Type B pancreatic cell (in vitro differentiated cells): ENCODE results near the gene NUBPL. TPM values are rescaled to one million over a fixed set of nuclear protein-coding genes. Genes with fewer than 3 reads are reported as not detected.

Experiments used
- DNase-seq: peaks from one replicate; pipeline ENCODE4 v3.0.0; 2021; ENCODE audit warnings: mixed read lengths; ENCODE audit not compliant: unreplicated experiment; ENCODE audit errors: extremely low spot score
- H3K27ac Mint-ChIP-seq: 2 replicates; pipeline ENCODE4 v1.8.0; 2021; ENCODE audit warnings: mild to moderate bottlenecking, mixed read lengths
- H3K27me3 Mint-ChIP-seq: 2 replicates; pipeline ENCODE4 v1.8.0; 2021; ENCODE audit warnings: mixed read lengths
- H3K36me3 Mint-ChIP-seq: 2 replicates; pipeline ENCODE4 v1.8.0; 2021; ENCODE audit warnings: mixed read lengths
- H3K4me1 Mint-ChIP-seq: one replicate; pipeline ENCODE4 v1.8.0; 2021; ENCODE audit warnings: mixed read lengths; ENCODE audit not compliant: unreplicated experiment
- H3K4me3 Mint-ChIP-seq: 2 replicates; pipeline ENCODE4 v1.8.0; 2021; ENCODE audit warnings: mild to moderate bottlenecking, mixed read lengths
- H3K9me3 Mint-ChIP-seq: 2 replicates; pipeline ENCODE4 v1.8.0; 2021; ENCODE audit warnings: mixed read lengths
- CTCF ChIP-seq: fragments of 200-600 bp; sonication (generic); conservative IDR thresholded peaks from 2 replicates; pipeline ENCODE4 v1.5.0; 2021; ENCODE audit warnings: antibody characterized with exemption, mild to moderate bottlenecking
- total RNA-seq: library from RNA; stranded (reverse); gene quantifications from 2 replicates; pipeline ENCODE4 v1.2.1, GENCODE V29; 2021; ENCODE audit warnings: low replicate concordance

The NUBPL gene
- total RNA-seq, 1 donor from 2014 or later = 16.5 TPM

- Mint-ChIP-seq H3K4me3 (no peak overlapping the region), H3K9me3 (no peaks in the 10 kb centered on the region), H3K27me3 (no peaks in the 10 kb centered on the region), H3K27ac (no peak overlapping the region), H3K4me1 (no peaks in the 10 kb centered on the region), H3K36me3 (no peaks in the 10 kb centered on the region)
- no peak for DNase-seq
- TF ChIP-seq CTCF = no peak
Observed at GRCh38 chr14:31770271-31770670, 209.1 kb downstream of the NUBPL start.

- TF ChIP-seq CTCF = no peak
Observed at GRCh38 chr14:31774567-31774966, 213.4 kb downstream of the NUBPL start.

GRCh38 chr14:31777312-31777711, 216.1 kb downstream of the NUBPL start:
- H3K4me1 Mint-ChIP-seq = no peaks in the 10 kb centered on the region
- H3K9me3 Mint-ChIP-seq = no peaks in the 10 kb centered on the region
- TF ChIP-seq CTCF = no peak
- no peak overlapping the region for H3K4me3 Mint-ChIP-seq
- no peaks in the 10 kb centered on the region for H3K27me3 Mint-ChIP-seq
- H3K27ac Mint-ChIP-seq = no peak overlapping the region
- no peak for DNase-seq
- no peaks in the 10 kb centered on the region for H3K36me3 Mint-ChIP-seq

More at GRCh38 chr14:31774567-31774966, 213.4 kb downstream of the NUBPL start:
- no peaks in the 10 kb centered on the region for H3K27me3 Mint-ChIP-seq
- H3K4me3 Mint-ChIP-seq = no peak overlapping the region
- H3K27ac Mint-ChIP-seq = no peak overlapping the region
- H3K4me1 Mint-ChIP-seq = no peaks in the 10 kb centered on the region
- DNase-seq = no peak
- H3K36me3 Mint-ChIP-seq = no peaks in the 10 kb centered on the region
- no peaks in the 10 kb centered on the region for H3K9me3 Mint-ChIP-seq

GRCh38 chr14:31781578-31781977, 220.4 kb downstream of the NUBPL start:
- Mint-ChIP-seq H3K4me3 (no peak overlapping the region), H3K27ac (no peak overlapping the region), H3K27me3 (no peaks in the 10 kb centered on the region), H3K9me3 (no peaks in the 10 kb centered on the region), H3K4me1 (no peaks in the 10 kb centered on the region), H3K36me3 (no peaks in the 10 kb centered on the region)
- TF ChIP-seq CTCF = no peak
- DNase-seq = no peak

- no peaks in the 10 kb centered on the region for H3K4me1 Mint-ChIP-seq
- H3K36me3 Mint-ChIP-seq = no peaks in the 10 kb centered on the region
- no peak overlapping the region for H3K27ac Mint-ChIP-seq
- no peaks in the 10 kb centered on the region for H3K27me3 Mint-ChIP-seq
- H3K4me3 Mint-ChIP-seq = no peak overlapping the region
- no peak for TF ChIP-seq CTCF
- H3K9me3 Mint-ChIP-seq = no peaks in the 10 kb centered on the region
- no peak for DNase-seq
Observed at GRCh38 chr14:31785574-31785973, 224.4 kb downstream of the NUBPL start.

GRCh38 chr14:31787377-31787776, 226.2 kb downstream of the NUBPL start:
- Mint-ChIP-seq H3K4me1 (no peaks in the 10 kb centered on the region), H3K36me3 (no peaks in the 10 kb centered on the region), H3K4me3 (no peak overlapping the region), H3K9me3 (no peaks in the 10 kb centered on the region), H3K27ac (no peak overlapping the region), H3K27me3 (no peaks in the 10 kb centered on the region)
- TF ChIP-seq CTCF = peak; percentile 37
- no peak for DNase-seq
